K562 (cell line): Measurements from ENCODE around the gene CSF1R. TPM values are rescaled to one million over a fixed set of nuclear protein-coding genes. Genes with fewer than 3 reads are reported as not detected.

Source experiments
- CBFA2T2 ChIP-seq: fragments of 450-650 bp; conservative IDR thresholded peaks from 2 replicates; pipeline ENCODE4 v1.6.1; 2017; ENCODE audit warnings: mild to moderate bottlenecking
- CBFA2T3 ChIP-seq: fragments of 450-650 bp; IDR thresholded peaks from 2 replicates; pipeline ENCODE4 v1.6.1; 2017
- CTBP1 ChIP-seq: fragments of 450-650 bp; IDR thresholded peaks from 2 replicates; pipeline ENCODE4 v1.6.1; 2016; ENCODE audit warnings: borderline replicate concordance
- DACH1 ChIP-seq: fragments of 450-650 bp; IDR thresholded peaks from 2 replicates; pipeline ENCODE4 v1.6.1; 2018; ENCODE audit not compliant: partially characterized antibody
- GATAD2A ChIP-seq: fragments of 450-650 bp; IDR thresholded peaks from 2 replicates; pipeline ENCODE4 v1.6.1; 2017
- HLTF ChIP-seq: fragments of 450-650 bp; IDR thresholded peaks from 2 replicates; pipeline ENCODE4 v1.6.1; 2016
- ILF3 ChIP-seq: fragments of 450-650 bp; IDR thresholded peaks from 2 replicates; pipeline ENCODE4 v1.6.1; 2018; ENCODE audit warnings: antibody characterized with exemption, mild to moderate bottlenecking, moderate library complexity, borderline replicate concordance
- LEF1 ChIP-seq: fragments of 450-650 bp; IDR thresholded peaks from 2 replicates; pipeline ENCODE4 v1.6.1; 2016; ENCODE audit warnings: mild to moderate bottlenecking
- MCM7 ChIP-seq, 2 experiments: fragments of 450-650 bp; IDR thresholded peaks; 2 replicates each; pipeline ENCODE4 v1.6.1; 2016 to 2018
- NFIC ChIP-seq: fragments of 450-650 bp; IDR thresholded peaks from 2 replicates; pipeline ENCODE4 v1.6.1; 2017; ENCODE audit warnings: mild to moderate bottlenecking, inconsistent platforms
- RBFOX2 ChIP-seq: fragments of 200-400 bp; formaldehyde crosslinking; IDR thresholded peaks from 2 replicates; pipeline ENCODE4 v1.6.1; 2017; ENCODE audit warnings: low read depth, mild to moderate bottlenecking, low read length, moderate library complexity
- RCOR1 ChIP-seq, 2 experiments: IDR thresholded peaks; 2 replicates each; pipeline ENCODE4 v1.6.1; 2012; ENCODE audit warnings: low read depth in 2 of 2, low read length in 2 of 2, borderline replicate concordance in 1 of 2, improper control_type of control experiment in 1 of 2
- SLC30A9 ChIP-seq: fragments of 250-450 bp; sonication (Bioruptor Pico); IDR thresholded peaks from 2 replicates; pipeline ENCODE4 v1.8.0; 2022; ENCODE audit warnings: mild to moderate bottlenecking, moderate library complexity
- SREBF1 ChIP-seq: fragments of 150-350 bp; IDR thresholded peaks from 2 replicates; pipeline ENCODE4 v1.6.1; 2014; ENCODE audit warnings: antibody characterized with exemption, low read depth, low read length, borderline replicate concordance
- STAT5A ChIP-seq: IDR thresholded peaks from 2 replicates; pipeline ENCODE4 v1.6.1; 2012; ENCODE audit warnings: low read length, inconsistent platforms, borderline replicate concordance
- ZNF124 ChIP-seq: sonication (generic); formaldehyde crosslinking; IDR thresholded peaks from 2 replicates; pipeline ENCODE4 v1.8.1; 2022; ENCODE audit warnings: missing genetic modification reagents
- ZNF584 ChIP-seq: fragments of 200-800 bp; sonication (Bioruptor generic); IDR thresholded peaks from 2 replicates; pipeline ENCODE4 v1.6.1; 2016; ENCODE audit warnings: low read depth, mild to moderate bottlenecking, missing genetic modification characterization, missing compliant biosample characterization
- polyA plus RNA-seq, 8 experiments: library from polyadenylated mRNA; depleted of rRNA in 4 of 8; stranded (reverse) in 5 of 8; unstranded in 3 of 8; fragments of >200 nt; fragmentation: Nextera tagmentation in 2 of 8; fragmentation: Illumina TruSeq in 1 of 8; extraction: Ambion mirVana in 2 of 8; extraction: Trizol in 1 of 8; gene quantifications; 2 replicates each; pipeline versions ENCODE4 v1.2.1 to v1.2.3, GENCODE V29; 2011 to 2014; ENCODE audit warnings: inconsistent platforms in 1 of 8, missing spikeins in 1 of 8
- total RNA-seq, 7 experiments: library from RNA; depleted of rRNA in 6 of 7; stranded (reverse); fragments of >200 nt in 6 of 7; fragmentation: Illumina TruSeq in 2 of 7; extraction: Trizol in 2 of 7; gene quantifications; 2 replicates each; pipeline versions ENCODE4 v1.2.1 to v1.2.3, GENCODE V29; 2011 to 2021; ENCODE audit warnings: low replicate concordance in 1 of 7
- TF ChIP-seq, protein P1 (sequence below): fragments of 450-650 bp; IDR thresholded peaks from 2 replicates; pipeline ENCODE4 v1.6.1; 2016; ENCODE audit warnings: mild to moderate bottlenecking, moderate library complexity
- TF ChIP-seq, protein P2 (sequence below): fragments of 200-800 bp; sonication (Bioruptor generic); IDR thresholded peaks from 2 replicates; pipeline ENCODE4 v1.6.1; 2017; ENCODE audit warnings: missing genetic modification characterization, missing compliant biosample characterization

CSF1R gene
- total and polyA plus RNA-seq, 9 of the 15 experiments (the other 6 are each of a cell fraction or from before 2014, with no cell fraction given) = 0.03 to 0.64 (median 0.20) TPM; not detected in 6

DNA sequence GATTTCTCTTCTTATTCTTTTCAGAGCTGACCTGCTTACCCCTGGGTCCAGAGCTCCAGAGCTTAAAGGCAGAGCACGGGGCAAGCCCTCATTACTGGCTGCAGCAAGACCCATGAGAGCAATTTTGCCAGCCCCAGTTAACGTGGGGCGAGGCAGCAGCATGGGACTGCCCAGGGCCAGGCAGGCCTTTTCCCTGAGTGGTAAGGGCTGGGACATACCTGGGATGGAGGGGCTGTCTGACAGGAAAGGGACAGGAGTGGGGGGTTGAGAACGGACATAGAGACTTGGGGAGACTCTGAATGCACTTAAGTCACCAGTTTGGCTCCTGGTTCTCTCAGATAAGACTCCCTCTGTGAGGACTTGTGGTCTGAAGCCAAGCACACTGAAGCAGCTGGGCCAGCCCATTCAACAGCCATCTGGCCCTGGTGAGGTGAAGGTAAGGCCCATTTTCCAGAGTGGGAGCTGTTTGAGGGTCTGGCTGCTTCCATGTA is 59.6 kb downstream of the CSF1R start (continued):
- TF ChIP-seq, protein P1, sequence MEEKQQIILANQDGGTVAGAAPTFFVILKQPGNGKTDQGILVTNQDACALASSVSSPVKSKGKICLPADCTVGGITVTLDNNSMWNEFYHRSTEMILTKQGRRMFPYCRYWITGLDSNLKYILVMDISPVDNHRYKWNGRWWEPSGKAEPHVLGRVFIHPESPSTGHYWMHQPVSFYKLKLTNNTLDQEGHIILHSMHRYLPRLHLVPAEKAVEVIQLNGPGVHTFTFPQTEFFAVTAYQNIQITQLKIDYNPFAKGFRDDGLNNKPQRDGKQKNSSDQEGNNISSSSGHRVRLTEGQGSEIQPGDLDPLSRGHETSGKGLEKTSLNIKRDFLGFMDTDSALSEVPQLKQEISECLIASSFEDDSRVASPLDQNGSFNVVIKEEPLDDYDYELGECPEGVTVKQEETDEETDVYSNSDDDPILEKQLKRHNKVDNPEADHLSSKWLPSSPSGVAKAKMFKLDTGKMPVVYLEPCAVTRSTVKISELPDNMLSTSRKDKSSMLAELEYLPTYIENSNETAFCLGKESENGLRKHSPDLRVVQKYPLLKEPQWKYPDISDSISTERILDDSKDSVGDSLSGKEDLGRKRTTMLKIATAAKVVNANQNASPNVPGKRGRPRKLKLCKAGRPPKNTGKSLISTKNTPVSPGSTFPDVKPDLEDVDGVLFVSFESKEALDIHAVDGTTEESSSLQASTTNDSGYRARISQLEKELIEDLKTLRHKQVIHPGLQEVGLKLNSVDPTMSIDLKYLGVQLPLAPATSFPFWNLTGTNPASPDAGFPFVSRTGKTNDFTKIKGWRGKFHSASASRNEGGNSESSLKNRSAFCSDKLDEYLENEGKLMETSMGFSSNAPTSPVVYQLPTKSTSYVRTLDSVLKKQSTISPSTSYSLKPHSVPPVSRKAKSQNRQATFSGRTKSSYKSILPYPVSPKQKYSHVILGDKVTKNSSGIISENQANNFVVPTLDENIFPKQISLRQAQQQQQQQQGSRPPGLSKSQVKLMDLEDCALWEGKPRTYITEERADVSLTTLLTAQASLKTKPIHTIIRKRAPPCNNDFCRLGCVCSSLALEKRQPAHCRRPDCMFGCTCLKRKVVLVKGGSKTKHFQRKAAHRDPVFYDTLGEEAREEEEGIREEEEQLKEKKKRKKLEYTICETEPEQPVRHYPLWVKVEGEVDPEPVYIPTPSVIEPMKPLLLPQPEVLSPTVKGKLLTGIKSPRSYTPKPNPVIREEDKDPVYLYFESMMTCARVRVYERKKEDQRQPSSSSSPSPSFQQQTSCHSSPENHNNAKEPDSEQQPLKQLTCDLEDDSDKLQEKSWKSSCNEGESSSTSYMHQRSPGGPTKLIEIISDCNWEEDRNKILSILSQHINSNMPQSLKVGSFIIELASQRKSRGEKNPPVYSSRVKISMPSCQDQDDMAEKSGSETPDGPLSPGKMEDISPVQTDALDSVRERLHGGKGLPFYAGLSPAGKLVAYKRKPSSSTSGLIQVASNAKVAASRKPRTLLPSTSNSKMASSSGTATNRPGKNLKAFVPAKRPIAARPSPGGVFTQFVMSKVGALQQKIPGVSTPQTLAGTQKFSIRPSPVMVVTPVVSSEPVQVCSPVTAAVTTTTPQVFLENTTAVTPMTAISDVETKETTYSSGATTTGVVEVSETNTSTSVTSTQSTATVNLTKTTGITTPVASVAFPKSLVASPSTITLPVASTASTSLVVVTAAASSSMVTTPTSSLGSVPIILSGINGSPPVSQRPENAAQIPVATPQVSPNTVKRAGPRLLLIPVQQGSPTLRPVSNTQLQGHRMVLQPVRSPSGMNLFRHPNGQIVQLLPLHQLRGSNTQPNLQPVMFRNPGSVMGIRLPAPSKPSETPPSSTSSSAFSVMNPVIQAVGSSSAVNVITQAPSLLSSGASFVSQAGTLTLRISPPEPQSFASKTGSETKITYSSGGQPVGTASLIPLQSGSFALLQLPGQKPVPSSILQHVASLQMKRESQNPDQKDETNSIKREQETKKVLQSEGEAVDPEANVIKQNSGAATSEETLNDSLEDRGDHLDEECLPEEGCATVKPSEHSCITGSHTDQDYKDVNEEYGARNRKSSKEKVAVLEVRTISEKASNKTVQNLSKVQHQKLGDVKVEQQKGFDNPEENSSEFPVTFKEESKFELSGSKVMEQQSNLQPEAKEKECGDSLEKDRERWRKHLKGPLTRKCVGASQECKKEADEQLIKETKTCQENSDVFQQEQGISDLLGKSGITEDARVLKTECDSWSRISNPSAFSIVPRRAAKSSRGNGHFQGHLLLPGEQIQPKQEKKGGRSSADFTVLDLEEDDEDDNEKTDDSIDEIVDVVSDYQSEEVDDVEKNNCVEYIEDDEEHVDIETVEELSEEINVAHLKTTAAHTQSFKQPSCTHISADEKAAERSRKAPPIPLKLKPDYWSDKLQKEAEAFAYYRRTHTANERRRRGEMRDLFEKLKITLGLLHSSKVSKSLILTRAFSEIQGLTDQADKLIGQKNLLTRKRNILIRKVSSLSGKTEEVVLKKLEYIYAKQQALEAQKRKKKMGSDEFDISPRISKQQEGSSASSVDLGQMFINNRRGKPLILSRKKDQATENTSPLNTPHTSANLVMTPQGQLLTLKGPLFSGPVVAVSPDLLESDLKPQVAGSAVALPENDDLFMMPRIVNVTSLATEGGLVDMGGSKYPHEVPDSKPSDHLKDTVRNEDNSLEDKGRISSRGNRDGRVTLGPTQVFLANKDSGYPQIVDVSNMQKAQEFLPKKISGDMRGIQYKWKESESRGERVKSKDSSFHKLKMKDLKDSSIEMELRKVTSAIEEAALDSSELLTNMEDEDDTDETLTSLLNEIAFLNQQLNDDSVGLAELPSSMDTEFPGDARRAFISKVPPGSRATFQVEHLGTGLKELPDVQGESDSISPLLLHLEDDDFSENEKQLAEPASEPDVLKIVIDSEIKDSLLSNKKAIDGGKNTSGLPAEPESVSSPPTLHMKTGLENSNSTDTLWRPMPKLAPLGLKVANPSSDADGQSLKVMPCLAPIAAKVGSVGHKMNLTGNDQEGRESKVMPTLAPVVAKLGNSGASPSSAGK = 0 out of 2 replicates have a peak, but pooled peaks have one; percentile 16
- no peak for TF ChIP-seq MCM7 (IDR thresholded peaks at IDR 0.05)
- TF ChIP-seq STAT5A = peak; percentile 79
- TF ChIP-seq ILF3 = no peak
- peak; percentile 18; the same call in 1 of the 2 replicates for TF ChIP-seq LEF1
- TF ChIP-seq, protein P2, sequence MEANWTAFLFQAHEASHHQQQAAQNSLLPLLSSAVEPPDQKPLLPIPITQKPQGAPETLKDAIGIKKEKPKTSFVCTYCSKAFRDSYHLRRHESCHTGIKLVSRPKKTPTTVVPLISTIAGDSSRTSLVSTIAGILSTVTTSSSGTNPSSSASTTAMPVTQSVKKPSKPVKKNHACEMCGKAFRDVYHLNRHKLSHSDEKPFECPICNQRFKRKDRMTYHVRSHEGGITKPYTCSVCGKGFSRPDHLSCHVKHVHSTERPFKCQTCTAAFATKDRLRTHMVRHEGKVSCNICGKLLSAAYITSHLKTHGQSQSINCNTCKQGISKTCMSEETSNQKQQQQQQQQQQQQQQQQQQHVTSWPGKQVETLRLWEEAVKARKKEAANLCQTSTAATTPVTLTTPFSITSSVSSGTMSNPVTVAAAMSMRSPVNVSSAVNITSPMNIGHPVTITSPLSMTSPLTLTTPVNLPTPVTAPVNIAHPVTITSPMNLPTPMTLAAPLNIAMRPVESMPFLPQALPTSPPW = peak; percentile 42; the same call in 1 of the 2 replicates
- TF ChIP-seq CTBP1 = peak; percentile 38; the same call in 1 of the 2 replicates
- peak; percentile 92 for TF ChIP-seq CBFA2T2
- peak; percentile 95 for TF ChIP-seq CBFA2T3
- peak; percentile 79 for TF ChIP-seq NFIC
- TF ChIP-seq GATAD2A = peak; percentile 77; the same call in 1 of the 2 replicates
- no peak for TF ChIP-seq ZNF124
- TF ChIP-seq RBFOX2 = no peak
- TF ChIP-seq DACH1 = peak; percentile 62
- TF ChIP-seq HLTF = no peak
- no peak for TF ChIP-seq SLC30A9 (CRISPR knock-in tag)
- no peak for TF ChIP-seq SREBF1
- no peak for TF ChIP-seq ZNF584 (CRISPR knock-in tag)
- TF ChIP-seq RCOR1 (IDR thresholded peaks at IDR 0.05; ENCODE audit: borderline replicate concordance in 1 of 2, low read depth in 2 of 2, low read length in 2 of 2) = peak in 1 of 2 experiments; percentile 39; a peak in 1 of 4 replicates
